Stimulated activated CD4-positive, alpha-beta T cell treated with anti-CD3 and anti-CD28 coated beads, Interleukin-12 subunit alpha, Interleukin-12 subunit beta, amount 100 ng/mL, for 48 hours (primary cell): Measurements from ENCODE around the gene ABCC1.
"Not testable (repeated sequence)": the region's sequence is repeated elsewhere in the genome, so short reads cannot be mapped to it uniquely, and the experiment has no call there.

Source experiments
- DNase-seq, 3 donors: peaks; one replicate each; pipeline ENCODE4 v3.0.0-alpha.2; 2020; ENCODE audit warnings: low read depth in 2 of 3, low spot score in 1 of 3

The ABCC1 gene

DNA sequence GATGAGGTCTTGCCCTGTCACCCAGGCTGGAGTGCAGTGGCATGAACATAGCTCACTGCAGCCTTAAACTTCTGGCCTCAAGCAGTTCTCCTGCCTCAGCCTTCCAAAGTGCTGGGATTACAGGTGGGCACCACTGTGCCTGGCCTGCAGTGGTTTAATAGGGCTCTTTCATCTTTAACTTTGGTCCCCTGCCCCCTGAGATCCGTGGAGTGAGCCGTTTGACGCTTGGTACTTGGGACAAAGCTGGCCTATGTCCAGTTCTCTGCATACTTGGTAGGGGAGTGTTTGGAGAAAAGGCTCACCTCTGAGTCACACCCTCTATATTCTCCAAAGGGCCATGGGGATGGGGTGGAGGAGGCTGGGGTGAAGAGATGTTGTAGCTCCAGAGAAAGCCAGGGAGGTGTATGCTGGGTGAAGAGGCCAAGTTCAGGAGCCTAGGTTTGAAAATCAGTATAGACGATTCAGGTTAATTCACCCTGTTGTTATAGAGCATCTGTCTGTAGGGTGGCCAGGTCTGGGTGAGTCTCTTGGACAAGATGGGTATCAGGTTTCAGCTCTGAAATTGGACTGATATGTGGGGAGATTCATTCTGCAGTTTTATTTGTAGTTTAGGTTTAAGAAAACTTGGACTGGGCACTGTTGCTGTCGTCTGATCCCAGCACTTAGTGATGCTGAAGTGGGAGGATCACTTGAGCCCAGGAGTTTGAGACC lies 17.6 kb downstream of the ABCC1 start:
- DNase-seq: no peak

DNA sequence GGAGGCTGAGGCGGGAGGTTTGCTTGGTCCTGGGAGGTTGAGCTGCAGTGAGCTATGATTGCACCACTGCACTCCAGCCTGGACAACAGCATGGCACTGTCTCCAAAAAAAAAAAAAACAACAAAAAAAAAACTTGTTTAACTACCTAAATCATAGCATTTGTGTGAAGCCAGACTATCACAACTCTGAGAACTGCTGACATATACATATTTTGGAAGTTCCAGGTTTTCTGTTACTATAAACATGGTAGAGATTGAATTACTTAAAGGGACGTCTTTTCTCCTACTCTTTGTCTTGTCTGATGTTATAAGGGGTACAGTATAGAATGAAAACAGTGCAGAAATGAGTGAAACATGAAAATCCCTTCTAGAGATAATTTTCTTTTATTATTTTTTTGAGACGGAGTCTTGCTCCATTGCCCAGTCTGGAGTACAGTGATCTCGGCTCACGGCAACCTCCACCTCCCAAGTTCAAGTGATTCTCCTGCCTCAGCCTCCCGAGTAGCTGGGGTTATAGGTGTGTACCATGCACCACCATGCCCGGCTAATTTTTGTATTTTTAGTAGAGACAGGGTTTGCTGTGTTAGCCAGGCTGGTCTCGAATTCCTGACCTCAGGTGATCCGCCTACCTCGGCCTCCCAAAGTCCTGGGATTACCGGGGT lies 18.4 kb downstream of the ABCC1 start:
- no peak for DNase-seq

DNA sequence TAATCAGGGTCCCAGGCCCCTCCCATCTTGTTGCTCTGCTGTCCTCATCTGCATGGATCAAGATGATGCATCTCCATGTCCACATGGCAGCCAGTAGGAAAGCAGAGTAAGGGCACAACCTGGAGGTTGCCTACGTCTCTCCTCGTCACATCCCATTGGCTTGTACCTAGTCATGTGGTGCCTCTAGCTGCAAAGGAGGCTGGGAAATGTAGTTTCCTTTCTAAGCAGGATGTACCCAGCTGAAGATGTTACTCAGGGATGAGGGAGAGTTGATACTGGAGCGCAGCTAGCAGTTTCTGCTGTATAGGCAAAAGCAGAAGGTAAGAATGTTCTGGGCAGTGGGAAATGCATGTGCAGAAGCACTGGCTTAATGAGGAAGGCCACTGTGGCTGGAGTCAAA lies 20.8 kb downstream of the ABCC1 start:
- DNase-seq: no peak

DNA sequence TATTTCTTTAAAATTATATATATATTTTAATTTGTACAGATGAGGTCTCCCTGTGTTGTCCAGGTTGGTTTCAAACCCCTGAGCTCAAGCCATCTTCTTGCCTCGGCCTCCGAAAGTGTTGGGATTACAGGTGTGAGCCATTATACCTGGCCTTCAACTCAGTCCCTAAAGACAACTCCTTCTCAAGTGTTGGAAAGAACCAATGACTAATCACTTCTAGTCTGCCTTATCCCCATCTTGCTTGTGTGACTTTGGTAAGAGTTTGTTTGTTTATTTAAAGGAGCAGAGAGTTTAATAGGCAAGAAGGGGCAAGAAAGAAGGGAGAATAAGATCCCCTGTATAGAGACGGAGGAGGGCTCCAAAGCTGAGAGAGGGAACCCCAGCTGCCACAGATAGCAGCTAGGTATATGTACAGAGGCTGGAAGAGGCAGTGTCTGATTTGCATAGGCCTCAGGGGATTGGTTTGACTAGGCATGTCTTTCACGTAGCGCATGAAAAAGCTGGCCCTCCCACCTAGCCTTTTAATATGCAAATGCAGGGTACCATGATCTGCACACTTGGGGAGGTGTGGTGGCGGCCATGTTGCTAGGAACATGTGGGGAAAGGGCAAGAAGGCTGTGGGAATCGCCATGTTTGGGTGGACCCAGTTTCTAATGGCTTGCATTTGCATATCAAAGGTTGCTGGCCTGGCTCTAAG lies 21.5 kb downstream of the ABCC1 start:
- DNase-seq: no peak

DNA sequence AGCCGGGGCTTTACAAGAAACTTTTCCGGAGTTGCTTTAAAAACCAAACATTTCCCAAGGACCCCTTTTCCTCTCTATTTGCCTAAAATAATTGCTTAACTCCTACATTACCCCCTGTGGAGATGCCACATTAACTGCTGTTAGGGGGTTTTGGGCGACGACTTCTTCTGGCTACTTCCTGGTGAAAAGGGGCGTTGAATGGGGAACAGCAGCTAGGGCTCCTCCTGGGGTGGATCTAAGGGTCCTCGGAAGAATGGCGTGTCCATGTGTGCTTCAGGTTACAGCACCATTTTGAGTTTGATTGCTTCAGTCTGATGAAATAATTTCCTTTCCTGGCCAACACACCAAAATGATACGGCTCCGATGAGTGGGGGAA lies 22.0 kb downstream of the ABCC1 start:
- no peak for DNase-seq

DNA sequence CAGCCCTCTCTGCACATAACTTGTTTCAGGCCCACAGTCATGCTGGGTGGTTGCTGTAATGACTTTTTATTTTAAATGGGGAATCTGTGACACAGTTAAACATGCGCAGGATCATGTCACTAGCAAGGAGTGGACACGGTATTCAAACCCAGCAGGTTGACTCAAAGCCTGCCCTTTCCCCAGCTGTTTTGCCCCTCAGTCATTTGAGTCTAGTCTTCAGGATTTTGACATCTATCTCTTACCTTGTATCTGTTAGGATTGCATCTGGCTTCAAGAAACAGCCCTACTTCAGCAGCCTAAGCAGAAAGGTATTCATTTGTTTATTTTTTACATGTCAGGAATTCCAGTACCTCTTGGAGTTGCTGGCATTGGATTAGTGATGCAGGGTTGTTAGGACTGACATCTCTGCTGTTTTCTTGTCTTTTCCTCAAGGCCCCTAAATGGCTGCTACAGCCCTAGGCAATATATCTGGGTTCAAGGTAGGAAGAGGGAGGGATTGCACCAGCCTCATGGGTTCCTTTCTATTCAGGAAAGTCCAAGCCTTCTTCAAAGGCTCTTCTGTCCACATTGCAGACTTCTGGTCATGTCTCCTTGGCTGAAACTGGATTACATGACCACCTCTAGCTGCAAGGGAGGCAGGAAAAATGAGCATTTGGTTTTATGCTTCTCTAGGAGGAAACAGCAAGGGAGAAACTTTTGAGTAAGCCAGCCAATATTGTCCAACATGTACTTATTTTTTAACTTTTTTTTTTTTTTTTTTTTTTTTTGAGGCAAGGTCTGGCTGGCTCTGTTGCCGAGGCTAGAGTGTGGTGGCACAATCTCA lies 22.8 kb downstream of the ABCC1 start:
- DNase-seq: no peak

DNA sequence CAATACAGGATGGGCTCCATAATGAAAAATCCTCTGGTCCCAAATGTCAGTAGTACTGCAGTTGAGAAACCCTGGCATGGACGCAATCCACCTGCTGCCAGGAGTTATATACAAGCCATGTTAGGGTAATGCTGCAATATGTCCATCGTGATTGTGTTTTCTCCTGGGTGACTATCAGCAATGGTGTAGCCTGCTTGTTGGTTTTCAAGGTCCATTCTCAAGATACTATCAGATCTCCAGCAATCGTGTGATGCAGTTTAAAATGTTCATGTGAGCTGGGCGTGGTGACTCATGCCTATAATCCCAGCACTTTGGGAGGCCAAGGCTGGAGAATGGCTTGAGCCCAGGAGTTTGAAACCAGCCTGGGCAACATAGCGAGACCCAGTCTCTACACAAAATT lies 24.0 kb downstream of the ABCC1 start:
- DNase-seq: no peak

DNA sequence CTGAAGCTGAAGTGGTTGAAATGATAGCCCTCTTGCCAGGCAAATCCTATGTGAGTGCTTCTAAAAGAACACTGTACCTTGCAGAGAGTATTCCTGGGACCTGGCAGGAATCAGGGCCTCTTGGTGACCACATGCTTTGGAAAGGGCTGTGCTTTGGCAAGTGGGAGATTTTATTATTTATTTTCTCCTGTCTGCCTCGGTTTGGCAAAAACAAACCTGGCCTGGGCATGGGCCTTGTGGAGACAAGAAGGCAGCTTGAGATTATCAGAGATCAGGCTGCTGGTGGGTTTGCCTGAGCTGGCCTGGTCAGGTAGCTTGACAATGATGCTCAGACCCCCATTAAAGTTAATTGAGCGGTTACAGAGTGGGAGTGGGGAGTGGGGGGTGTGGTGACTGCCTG lies 24.6 kb downstream of the ABCC1 start:
- DNase-seq: no peak

- no peak for DNase-seq
Measured at GRCh38 chr16:15975172-15975571, 25.8 kb downstream of the ABCC1 start.

GRCh38 chr16:15976225-15976812 lies 26.9 kb downstream of the ABCC1 start:
- no peak for DNase-seq

DNA sequence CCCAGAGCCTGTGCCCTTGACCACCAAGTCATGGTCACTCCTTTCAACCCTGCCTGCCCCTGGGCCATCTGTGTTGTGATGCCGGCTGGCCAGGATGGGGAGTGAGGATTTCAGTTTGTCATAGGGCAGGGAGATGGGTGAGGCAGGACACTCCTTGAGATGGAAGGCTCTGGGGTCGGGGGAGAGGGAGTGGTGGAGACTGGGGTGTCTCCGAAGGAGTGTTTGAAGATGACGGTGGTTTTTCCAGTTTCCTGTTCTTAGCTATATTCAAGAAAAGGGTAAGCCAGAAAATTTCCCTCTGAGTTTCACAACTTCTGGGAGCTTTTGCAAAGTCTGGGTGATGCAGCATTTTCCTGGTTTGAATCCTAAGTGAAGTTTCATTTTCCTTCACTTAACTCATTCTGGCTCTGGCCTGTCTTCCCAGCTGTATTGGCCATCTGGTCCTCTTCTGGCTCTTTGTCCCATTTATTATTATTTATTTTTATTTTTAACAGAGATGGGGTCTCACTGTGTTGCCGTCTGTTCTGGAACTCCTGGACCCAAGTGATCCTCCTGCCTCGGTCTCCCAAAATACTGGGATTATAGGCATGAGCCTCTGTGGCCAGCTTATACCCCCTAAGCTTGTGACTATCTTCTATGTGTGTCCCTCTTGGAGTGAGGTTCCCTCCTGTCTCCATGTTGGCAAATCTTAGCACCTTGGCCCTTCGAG lies 27.7 kb downstream of the ABCC1 start:
- DNase-seq: no peak

DNA sequence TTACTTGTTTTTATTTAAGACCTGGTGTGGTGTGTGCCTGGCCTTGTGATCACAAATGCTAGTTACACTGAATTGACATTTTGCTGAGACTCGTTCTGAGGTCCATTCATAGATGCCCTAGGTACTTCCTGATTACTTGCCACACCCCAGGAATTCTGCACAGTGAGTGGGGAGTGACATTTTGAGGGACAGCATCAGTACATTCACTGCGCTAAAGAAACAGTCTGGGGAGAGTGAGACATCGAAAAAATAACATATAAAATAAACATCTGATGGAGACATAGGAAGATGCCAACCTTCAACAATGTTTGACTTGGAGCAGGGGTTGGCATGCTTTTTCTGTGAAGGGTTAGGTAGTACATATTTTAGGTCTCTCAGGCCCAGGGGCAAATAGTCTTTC lies 30.4 kb downstream of the ABCC1 start:
- DNase-seq: no peak

DNA sequence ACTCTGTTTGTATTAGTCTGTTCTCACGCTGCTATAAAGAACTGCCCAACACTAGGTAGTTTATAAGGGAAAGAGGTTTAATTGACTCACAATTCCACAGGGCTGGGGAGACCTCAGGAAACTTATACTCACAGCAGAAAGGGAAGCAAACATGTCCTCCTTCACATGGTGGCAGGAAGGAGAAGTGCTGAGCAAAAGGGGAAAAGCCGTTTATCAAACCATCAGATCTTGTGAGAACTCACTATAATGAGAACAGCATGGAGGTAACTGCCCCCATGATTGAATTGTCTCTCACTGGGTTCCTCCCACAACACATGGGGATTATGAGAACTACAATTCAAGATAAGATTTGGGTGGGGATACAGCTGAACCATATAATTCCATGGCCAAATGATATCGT lies 30.9 kb downstream of the ABCC1 start:
- no peak for DNase-seq

DNA sequence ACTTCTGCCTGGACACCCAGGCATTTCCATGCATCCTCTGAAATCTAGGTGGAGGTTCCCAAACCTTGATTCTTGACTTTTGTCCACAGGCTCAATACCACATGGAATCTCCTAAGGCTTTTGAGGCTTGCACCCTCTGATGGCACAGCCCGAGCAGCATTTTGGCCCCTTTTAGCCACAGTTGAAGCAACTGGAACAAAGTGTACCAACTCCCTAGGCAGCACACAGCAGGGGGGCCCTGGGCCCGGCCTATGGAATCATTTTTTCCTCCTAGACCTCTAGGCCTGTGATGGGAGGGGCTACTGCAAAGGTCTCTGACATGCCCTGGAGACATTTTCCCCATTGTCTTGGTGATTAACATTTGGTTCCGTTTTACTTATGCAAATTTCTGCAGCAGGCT lies 32.0 kb downstream of the ABCC1 start:
- DNase-seq: no peak

DNA sequence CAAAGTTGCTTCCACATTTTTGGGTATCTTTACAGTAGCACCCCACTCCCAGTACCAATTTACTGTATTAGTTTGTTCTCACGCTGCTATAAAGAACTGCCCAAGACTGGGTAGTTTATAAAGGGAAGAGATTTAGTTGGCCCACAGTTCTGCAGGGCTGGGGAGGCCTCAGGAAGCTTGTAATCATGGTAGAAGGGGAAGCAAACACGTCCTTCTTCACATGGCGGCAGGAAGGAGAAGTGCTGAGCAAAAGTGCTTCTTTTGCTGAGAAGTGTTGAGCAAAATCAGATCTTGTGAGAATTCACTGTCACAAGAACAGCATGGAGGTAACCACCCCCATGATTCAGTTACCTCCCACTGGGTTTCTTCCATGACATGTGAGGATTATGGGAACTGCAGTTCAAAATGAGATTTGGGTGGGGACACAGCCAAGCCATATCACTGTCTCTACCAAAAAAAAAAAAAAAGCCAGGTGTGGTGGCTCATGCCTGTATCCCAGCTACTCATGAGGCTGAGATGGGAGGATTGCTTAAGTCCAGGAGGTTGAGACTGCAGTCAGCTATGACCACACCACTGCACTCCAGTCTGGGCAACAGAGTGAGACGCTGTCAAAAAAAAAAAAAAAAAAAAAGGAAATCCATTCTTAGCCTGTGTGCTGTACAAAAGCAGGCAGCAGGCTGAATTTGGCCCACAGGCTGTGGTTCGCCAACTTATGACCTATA lies 32.9 kb downstream of the ABCC1 start:
- not testable (repeated sequence) for DNase-seq

DNA sequence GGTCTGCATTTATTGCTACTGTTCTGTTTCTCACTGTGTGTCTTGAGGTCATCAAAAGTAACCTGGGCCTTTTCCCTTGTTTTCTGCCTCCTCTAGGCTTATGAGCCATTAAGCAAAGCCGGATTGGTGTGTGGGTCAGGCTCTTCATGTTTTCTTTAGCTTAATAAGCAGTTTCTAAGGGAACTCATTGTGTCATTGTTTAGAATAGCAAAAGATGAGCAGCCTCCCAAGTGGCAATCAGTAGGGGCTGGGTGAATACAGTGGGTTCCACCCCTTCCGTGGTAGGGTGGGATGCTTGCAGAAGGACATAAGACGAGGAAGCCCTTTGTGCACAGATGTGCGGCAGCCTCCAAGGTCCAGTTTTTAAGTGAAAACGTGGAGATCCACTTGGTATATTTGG lies 34.5 kb downstream of the ABCC1 start:
- DNase-seq: no peak

GRCh38 chr16:15985144-15985543 lies 35.7 kb downstream of the ABCC1 start:
- DNase-seq: no peak

- DNase-seq: no peak
Measured at GRCh38 chr16:15986261-15986660, 36.8 kb downstream of the ABCC1 start.

- no peak for DNase-seq
Measured at GRCh38 chr16:15988268-15989013, 39.0 kb downstream of the ABCC1 start.
